ENCODE results near the gene PPP1R13B. TPM values are rescaled to one million over a fixed set of nuclear protein-coding genes. Genes with fewer than 3 reads are reported as not detected.

The PPP1R13B gene
- total and polyA plus RNA-seq, 2 donors from 2014 or later, result 15.1 to 69.4 TPM

- TF ChIP-seq, protein P1, sequence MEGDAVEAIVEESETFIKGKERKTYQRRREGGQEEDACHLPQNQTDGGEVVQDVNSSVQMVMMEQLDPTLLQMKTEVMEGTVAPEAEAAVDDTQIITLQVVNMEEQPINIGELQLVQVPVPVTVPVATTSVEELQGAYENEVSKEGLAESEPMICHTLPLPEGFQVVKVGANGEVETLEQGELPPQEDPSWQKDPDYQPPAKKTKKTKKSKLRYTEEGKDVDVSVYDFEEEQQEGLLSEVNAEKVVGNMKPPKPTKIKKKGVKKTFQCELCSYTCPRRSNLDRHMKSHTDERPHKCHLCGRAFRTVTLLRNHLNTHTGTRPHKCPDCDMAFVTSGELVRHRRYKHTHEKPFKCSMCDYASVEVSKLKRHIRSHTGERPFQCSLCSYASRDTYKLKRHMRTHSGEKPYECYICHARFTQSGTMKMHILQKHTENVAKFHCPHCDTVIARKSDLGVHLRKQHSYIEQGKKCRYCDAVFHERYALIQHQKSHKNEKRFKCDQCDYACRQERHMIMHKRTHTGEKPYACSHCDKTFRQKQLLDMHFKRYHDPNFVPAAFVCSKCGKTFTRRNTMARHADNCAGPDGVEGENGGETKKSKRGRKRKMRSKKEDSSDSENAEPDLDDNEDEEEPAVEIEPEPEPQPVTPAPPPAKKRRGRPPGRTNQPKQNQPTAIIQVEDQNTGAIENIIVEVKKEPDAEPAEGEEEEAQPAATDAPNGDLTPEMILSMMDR (IDR thresholded peaks at IDR 0.05; ENCODE audit: borderline replicate concordance, extremely low read depth, insufficient read depth), result no peak
- DNase-seq (peak in 2 of 5 donors; percentile 44 to 73), FAIRE-seq (no peak)
- Histone ChIP-seq H3K4me3 (ENCODE audit: low read length in 3 of 3) (no peak overlapping the region), H3K36me3 (ENCODE audit: control insufficient read depth in 2 of 3, insufficient read depth in 3 of 3, low read length in 3 of 3) (no peaks in the 10 kb centered on the region), H3K4me1 (ENCODE audit: control insufficient read depth in 2 of 3, insufficient read depth in 2 of 3, low read depth in 1 of 3, low read length in 3 of 3) (peaks cover 0 to 35% (median 32%) of the 10 kb centered on the region in 3 donors), H3K27me3 (ENCODE audit: control insufficient read depth, insufficient read depth, low read length) (no peaks in the 10 kb centered on the region), H3K9me3 (ENCODE audit: control insufficient read depth in 2 of 3, insufficient read depth in 1 of 3, low read length in 3 of 3) (no peaks in the 10 kb centered on the region), H3K27ac (ENCODE audit: low read depth in 2 of 2, low read length in 2 of 2) (no peak overlapping the region), H3K9ac (ENCODE audit: low read length in 3 of 3) (no peak overlapping the region)
- intact Hi-C loops (cut with DNase I), result no loop called here
Observed at GRCh38 chr14:103882503-103883262, 35.3 kb upstream of the PPP1R13B start.

- intact Hi-C loops (cut with DNase I), result no loop called here
- DNase-seq, result peak in 1 of 5 donors; percentile 59
- Histone ChIP-seq H3K4me1 (ENCODE audit: control insufficient read depth in 2 of 3, insufficient read depth in 2 of 3, low read depth in 1 of 3, low read length in 3 of 3) (peaks cover 0 to 33% (median 32%) of the 10 kb centered on the region in 3 donors), H3K9me3 (ENCODE audit: control insufficient read depth in 2 of 3, insufficient read depth in 1 of 3, low read length in 3 of 3) (no peaks in the 10 kb centered on the region), H3K4me3 (ENCODE audit: low read length in 3 of 3) (no peak overlapping the region), H3K27me3 (ENCODE audit: control insufficient read depth, insufficient read depth, low read length) (no peaks in the 10 kb centered on the region), H3K9ac (ENCODE audit: low read length in 3 of 3) (peak overlapping the region in 1 of 3 donors; percentile 55), H3K27ac (ENCODE audit: low read depth in 2 of 2, low read length in 2 of 2) (peak overlapping the region; percentile 82 to 87), H3K36me3 (ENCODE audit: control insufficient read depth in 2 of 3, insufficient read depth in 3 of 3, low read length in 3 of 3) (no peaks in the 10 kb centered on the region)
- no peak for FAIRE-seq
- TF ChIP-seq, protein P1 (IDR thresholded peaks at IDR 0.05; ENCODE audit: borderline replicate concordance, extremely low read depth, insufficient read depth), result no peak
Observed at GRCh38 chr14:103881268-103882201, 34.2 kb upstream of the PPP1R13B start.

DNA sequence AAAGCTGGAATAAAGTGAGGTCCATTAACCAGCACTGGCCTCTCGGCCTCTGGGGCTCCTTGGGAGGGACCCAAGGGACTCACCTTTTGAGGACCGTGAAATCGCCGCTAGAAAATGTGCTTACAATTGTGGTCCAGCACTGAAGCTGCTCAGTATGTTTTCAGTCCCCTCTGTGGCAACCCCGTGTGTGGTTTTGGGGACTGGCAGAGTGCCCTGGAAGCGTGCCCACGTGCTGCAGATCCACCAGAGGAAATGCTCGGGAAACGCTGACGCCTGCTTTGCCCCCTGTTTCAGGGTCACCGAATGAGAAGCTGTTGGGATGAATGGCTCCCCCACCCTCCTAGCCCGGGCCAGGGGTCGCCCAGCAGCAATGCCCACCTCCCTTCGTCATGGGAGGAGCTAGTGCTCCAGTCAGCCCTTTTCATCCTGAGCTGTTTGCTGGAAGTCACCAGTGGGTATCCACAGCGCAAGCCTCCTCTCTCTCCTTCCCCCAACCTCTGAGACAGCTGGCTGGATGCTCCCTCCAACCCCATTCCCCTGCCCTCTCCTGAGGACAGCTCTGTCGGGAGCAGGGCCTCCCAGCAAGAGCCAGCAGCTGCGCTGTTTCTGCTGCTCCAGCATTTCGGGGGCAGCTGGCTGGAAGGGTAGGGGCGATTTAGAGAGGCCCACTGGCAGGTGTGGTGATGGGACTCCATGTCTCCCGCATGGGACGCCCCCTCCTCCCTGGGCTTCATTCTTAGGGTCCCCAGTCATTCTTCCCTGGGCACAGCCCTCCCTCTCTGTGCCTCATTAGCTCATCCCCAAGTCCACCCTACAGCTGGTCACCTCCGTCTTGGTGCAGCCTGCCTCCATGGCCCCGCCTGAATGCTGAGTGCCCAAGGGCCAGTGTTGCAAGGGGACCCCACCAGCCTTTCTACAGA lies 33.2 kb upstream of the PPP1R13B start:
- FAIRE-seq (no peak), DNase-seq (peak; percentile 63 to 96 (median 78))
- H3K4me1 ChIP-seq (ENCODE audit: control insufficient read depth in 2 of 3, insufficient read depth in 2 of 3, low read depth in 1 of 3, low read length in 3 of 3), result peaks cover 0 to 32% (median 30%) of the 10 kb centered on the region in 3 donors
- peak overlapping the region in 1 of 3 donors; percentile 49 for H3K4me3 ChIP-seq (ENCODE audit: low read length in 3 of 3)
- intact Hi-C loops (cut with DNase I), result no loop called here
- TF ChIP-seq, protein P1 (IDR thresholded peaks at IDR 0.05; ENCODE audit: borderline replicate concordance, extremely low read depth, insufficient read depth), result no peak
- peak overlapping the region; percentile 82 to 87 for H3K27ac ChIP-seq (ENCODE audit: low read depth in 2 of 2, low read length in 2 of 2)
- no peaks in the 10 kb centered on the region for H3K27me3 ChIP-seq (ENCODE audit: control insufficient read depth, insufficient read depth, low read length)
- no peaks in the 10 kb centered on the region for H3K9me3 ChIP-seq (ENCODE audit: control insufficient read depth in 2 of 3, insufficient read depth in 1 of 3, low read length in 3 of 3)
- H3K36me3 ChIP-seq (ENCODE audit: control insufficient read depth in 2 of 3, insufficient read depth in 3 of 3, low read length in 3 of 3), result no peaks in the 10 kb centered on the region
- peak overlapping the region in 1 of 3 donors; percentile 44 for H3K9ac ChIP-seq (ENCODE audit: low read length in 3 of 3)
